Measurements from ENCODE around the gene ZKSCAN8.
A peak's percentile ranks its signal among the peaks of the same experiment; 100 is the strongest.
"Not testable (repeated sequence)": the region's sequence is repeated elsewhere in the genome, so short reads cannot be mapped to it uniquely, and the experiment has no call there.

The ZKSCAN8 gene

DNA sequence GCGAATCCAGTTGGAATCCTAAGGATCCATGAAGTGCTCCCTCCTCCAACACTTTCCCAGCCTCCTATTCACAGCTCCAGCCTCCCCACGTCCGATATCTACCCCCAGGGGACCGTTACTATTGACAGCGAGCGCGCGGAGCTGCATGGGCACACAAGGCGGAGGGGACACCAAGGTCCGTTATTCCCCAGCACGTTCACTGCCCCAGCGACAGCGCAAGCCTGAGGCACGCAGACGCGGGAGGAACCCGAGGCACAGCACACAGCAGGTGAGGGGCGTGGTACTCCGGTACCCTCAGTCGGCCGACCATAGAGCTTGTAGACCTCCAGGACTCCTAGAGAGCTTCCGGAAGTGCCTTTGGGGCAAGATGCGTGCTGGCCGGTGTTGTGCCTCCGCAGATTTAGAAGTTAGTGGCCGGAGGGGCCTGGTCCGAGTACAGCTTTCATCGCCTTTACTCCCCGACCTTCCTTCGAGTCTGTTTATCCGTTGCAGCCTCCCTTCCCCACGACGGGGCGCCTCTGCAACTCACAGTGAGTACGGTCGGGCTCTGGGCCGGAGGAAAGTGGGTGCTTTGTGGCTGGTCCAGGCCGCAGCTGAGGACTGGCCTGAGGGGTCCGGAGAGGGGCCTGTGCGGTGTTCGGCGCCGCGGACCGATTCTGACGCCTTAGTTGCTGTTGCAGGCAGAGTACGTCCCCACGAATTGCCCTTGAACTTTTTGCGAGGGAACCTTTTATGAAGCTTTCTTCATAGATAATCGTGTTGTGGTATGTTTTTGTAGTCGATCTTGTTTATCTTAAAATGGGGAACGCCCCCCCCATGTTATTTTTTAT lies at the start of gene ZKSCAN8:
Gene ZKSCAN8 (plus strand): TSS at position 384 of the 830 bp plus-strand sequence. CDS start 6,525 bp downstream, outside the sequence.
- no peak for DNase-seq (ENCODE audit: low read depth, low spot score)

DNA sequence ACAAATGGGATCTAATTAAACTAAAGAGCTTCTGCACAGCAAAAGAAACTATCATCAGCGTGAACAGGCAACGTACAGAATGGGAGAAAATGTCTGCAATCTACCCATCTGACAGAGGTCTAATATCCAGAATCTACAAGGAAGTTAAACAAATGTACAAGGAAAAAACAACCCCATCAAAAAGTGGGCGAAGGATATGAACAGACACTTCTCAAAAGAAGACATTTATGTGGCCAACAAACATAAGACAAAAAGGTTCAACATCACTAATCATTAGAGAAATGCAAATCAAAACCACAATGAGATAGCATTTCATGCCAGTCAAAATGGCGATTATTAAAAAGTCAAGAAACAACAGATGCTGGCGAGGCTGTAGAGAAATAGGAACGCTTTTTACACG lies 39.5 kb upstream of the ZKSCAN8 start:
- DNase-seq (ENCODE audit: low read depth, low spot score): not testable (repeated sequence)

DNA sequence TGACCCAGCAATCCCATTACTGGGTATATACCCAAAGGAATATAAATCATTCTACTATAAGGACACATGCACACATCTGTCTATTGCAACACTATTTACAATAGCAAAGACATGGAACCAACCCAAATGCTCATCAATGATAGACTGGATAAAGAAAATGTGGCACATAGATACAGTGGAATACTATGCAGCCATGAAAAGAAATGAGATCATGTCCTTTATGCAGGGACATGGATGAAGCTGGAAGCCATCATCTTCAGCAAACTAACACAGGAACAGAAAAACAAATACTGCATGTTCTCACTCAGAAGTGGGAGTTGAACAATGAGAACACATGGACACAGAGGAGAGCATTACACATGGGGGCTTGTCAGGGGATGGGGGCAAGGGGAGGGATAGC lies 39.0 kb upstream of the ZKSCAN8 start:
- not testable (repeated sequence) for DNase-seq (ENCODE audit: low read depth, low spot score)

DNA sequence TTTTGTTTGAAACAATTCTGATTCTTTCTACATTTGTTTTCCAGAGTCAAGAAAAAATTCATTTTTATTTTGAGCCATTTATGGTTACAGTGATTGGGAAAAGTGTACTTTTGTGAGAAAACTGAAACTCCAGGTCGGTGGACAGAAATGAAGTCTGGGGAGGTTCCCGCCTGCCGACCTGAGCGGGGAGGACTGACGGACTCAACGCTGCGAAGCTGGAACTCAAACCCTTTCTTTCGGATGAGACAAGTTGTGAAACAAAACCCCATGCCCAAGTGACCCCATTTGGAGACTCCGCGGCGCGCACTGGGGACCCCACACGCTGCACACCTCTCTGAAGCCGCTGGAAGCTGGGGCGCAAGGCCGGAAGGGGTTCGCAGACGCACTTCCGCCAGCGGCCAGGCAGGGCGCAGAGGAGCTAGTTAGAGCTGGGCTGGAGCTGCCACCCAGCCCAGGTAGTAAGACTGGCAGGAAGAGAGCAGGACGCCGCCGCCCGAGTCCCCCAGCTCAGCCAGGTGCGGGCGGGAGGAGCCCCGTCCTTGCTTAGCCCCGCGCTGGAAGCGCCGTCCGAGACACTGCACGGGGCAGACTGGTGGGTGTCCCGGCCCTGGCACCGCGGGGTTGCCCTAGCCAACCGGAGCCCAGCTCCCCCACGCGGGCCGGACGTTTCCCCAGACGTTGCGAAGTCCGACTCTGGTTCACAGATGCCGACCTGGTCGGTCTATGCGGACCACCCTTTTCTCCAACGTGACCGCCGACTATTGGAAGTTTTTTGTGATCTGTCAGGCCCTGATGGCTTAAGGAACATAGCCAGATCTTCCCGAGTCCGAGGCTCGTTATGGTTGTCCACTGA lies 37.1 kb upstream of the ZKSCAN8 start:
- DNase-seq (ENCODE audit: low read depth, low spot score): peak; percentile 43

DNA sequence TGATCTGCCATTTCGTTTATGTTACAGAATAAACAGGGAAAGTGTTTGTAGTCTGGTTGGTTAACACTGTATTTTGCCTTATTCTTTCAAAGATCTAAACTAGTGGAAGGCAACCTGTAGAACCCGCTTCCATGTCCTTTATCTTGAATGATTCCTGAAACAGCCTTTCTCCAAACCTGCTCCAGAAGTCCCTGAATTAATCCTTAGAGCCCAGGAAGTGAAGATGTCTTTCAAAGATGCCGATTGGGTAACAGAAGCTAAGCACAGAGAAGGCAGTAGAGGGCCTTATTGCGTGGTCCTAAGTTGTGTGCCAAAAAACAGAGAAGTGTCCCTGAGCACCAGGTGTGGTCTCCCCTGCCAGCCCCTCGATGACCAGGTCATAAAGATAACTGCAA lies 36.4 kb upstream of the ZKSCAN8 start:
- DNase-seq (ENCODE audit: low read depth, low spot score): no peak

DNA sequence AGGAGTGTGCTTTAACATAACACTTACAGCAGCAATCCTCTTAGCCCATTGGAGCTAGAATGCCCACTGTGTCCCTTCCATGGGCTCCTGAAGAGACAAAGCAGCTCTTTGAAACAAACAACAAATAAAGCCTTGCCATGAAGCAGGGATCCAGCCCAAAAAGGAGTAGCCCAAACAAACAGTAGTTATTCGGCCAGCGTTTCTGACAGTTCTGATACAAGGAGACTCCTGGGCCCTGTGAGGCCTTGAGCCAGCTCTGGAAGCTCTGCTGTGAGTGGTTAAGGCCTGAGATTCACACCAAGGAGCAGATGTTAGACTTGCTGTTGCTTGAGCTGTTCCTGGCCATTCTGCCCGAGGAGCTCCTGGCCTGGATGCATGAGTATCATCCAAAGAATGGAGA lies 34.2 kb upstream of the ZKSCAN8 start:
- DNase-seq (ENCODE audit: low read depth, low spot score): no peak

DNA sequence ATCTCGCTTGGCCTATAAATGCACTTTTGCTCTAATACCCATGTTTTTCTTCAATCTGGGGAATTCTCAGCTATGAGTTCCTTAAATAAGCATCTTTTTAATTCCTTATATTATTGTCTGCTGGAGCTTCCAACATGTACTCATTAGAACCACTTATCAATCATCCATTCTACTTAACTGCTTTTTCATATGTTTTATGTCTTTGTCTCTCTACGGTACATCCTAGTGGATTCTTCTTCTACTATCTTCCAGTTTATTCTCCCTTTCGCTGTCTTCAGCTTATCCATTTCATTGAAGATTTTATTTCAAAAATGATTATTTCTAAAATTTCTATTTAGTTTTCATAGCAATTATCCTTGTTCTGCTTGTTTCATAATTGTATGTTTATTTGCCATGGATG lies 29.7 kb upstream of the ZKSCAN8 start:
- no peak for DNase-seq (ENCODE audit: low read depth, low spot score)

DNA sequence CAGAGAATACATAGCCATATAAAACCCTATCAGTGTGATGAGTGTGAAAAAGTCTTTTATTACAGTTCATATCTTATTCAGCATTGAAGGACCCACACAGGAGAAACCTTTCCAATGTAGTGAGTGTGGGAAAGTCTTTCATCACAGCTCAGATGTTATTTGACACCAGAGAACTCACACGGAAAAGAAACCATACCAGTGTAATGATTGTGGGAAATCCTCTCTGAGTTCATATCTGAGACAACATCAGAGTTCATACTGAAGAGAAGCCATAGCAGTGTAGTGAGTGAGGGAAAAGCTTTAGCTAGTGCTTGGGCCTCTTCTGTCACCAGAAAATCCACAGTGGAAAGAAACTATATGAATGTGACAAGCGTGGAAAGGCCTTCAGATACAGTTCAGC lies 25.9 kb upstream of the ZKSCAN8 start:
- DNase-seq (ENCODE audit: low read depth, low spot score): no peak

DNA sequence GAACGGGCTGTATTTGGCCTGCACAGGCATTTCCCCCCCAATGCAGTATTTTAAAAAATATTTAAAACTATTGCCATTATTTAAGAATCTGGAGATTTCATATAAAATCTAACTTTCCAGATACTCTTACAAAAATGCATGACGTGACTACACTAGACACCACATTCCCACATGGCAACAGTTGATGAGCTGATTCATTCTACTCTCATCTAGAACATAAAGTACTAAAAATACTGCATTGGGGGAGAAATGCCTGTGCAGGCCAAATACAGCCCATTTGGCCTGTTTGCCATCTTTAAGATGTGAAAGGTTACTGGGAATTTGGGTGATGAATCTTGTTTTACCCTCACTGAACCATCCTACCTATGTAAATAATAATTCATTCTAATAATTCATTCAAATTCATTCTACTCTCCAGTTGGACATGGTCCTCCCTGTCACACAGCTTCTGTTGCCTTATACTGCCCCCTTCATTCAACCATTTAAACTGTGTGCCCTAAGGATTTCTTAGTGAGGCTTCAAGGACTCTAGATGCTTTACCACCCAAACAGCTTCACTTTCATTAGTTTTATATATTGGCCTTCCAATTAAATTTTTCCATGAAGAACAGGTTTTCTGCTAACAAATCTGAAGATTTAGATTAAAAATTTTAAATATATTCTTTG lies 24.2 kb upstream of the ZKSCAN8 start:
- DNase-seq (ENCODE audit: low read depth, low spot score): no peak

DNA sequence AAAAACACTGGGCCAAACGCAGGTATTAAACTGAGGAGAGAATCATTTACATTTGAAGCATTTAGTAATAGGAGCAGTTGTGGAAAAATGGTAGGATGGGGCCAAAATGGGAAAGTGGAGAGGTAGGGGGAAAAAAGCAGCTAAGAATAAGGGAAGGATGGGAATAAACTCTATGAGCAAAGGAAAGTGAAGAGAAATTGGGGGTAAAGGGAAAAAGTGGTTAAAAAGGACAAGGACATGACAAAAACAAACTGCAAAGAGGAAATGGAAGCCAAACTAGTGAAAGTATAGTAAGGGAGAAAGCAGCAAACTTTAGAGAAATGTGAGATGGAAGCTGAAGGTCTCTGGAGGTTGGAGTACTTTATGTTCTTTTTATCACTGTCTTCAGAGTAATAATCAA lies 23.5 kb upstream of the ZKSCAN8 start:
- DNase-seq (ENCODE audit: low read depth, low spot score): no peak

DNA sequence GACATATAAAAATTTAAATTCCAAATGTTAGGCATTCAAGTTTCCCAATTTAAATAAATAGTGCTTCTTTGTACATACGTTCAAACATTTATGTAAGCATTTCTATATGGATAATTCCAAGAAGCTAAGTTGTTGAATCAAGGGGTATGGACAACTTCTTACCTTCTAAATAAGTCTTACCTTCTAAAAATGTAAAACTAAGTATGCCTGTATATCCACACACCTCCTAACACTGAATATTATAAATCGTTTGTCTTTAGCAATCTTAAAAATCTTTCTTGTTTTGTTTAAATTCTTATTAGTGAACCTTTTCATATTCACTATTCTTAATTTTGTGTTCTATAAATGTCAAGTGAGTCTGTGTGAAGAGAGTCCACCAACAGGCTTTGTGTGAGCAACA lies 19.8 kb upstream of the ZKSCAN8 start:
- no peak for DNase-seq (ENCODE audit: low read depth, low spot score)

DNA sequence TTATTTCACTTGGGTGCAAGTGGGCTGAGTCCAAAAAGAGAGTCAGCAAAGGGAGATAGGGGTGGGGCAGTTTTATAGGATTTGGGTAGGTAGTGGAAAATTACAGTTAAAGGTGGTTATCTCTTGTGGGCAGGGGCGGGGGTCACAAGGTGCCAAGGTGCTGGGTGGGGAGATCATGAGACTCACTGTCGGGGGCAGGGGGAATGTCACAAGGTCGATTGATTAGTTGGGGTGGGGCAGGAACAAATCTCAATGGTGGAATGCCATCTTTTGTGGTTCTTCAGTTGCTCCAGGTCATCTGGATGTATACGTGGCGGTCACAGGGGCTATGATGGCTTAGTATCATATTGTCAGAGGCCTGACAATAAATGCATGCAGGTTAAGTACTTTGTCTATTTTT lies 19.4 kb upstream of the ZKSCAN8 start:
- not testable (repeated sequence) for DNase-seq (ENCODE audit: low read depth, low spot score)

DNA sequence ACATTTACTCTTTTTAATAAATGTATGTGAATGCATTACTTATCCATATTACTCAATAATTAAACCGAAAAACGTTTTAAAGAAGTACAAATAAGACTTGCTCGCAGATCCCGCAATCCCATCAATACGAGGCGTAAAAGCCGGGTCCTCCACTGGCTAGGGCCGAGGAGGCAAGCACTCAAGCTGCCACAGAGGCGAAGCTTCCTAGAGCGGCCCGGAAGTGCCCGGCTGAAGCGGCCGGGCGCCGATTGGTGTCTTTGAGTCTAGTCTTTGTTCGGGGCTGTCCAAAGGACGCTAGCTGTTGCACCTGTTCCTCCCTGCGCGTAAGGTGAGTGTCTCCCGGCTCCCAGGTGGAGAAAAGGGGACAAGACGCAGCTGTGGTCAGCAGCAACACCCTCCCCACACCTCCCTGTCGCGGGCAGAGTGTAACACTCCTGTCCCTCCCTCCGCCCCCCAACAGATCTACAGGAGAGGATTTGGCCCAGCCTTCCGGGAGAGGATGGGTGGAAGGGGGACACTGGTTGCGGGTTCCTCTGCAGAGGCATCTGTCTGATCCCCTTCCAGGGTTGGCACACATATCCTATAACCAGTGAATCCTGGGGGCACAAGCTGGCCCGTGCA lies 17.2 kb upstream of the ZKSCAN8 start, which contains the start of gene ZSCAN16:
Gene ZSCAN16 (plus strand): TSS at position 260 of the 621 bp plus-strand sequence. CDS start 835 bp downstream, outside the sequence.
- DNase-seq (ENCODE audit: low read depth, low spot score): no peak

DNA sequence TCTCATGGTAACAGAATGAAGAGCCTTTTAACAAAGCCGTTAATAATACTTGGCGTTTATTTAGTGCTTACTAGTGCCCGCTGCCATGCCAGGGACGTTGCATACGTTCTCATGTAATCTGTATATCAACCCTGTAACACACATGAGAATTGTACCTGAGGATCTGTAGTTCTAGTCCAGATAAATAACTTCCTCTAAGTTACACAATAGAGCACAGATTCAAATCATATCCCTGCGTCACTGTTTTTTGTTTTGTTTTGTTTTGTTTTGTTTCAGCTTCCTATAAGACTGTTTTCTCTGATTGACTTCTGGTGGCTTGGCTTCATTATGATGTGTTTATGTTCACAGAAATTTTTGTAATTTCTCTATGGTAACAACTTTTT lies 16.7 kb upstream of the ZKSCAN8 start:
- DNase-seq (ENCODE audit: low read depth, low spot score): no peak

DNA sequence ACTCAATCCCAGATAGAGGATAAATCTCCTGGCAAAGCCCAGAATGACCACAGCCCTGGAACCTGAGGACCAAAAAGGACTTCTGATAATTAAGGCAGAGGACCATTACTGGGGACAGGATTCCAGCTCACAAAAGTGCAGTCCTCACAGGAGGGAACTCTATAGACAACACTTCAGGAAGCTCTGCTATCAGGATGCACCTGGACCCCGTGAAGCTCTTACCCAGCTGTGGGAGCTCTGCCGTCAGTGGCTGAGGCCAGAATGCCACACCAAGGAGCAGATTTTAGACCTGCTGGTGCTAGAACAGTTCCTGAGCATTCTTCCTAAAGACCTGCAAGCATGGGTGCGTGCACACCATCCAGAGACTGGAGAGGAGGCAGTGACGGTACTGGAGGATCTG lies 16.3 kb upstream of the ZKSCAN8 start:
- no peak for DNase-seq (ENCODE audit: low read depth, low spot score)

DNA sequence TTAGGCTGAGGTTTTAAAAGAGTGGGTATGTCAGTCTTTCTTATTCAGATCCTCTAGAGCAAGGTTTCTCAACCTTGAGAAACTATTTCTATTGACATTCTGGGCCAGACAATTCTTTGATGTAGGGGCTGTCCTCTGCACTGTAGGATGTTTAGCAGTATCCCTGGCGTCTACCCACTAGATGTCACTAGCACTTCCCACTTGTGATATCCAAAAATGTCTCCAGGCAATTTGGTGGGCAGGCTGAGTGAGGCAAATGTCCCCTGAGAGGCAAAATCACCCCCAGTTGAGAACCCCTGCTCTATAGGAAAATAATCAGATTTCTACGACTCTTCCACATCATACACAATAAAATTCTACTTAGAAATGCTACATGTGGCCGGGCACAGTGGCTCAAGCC lies 7.7 kb upstream of the ZKSCAN8 start:
- DNase-seq (ENCODE audit: low read depth, low spot score): no peak

DNA sequence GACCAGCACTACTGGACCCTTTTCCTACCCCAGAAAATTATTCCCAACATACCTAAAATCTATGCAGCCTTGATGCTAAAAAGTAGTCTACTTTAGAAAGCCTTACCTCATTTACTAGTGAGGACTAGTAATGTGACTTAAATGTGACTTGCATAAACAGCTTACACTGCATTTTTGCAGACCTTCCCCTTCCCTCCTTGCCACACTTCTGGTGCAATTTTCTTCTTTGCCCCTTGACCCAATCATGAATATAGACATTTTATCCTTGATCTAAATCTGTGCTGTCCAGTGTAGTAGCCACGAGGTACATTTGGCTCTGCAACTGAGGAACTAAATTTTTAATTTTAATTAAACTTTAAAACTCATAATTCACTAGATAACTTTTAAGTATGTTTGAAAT lies 7.0 kb upstream of the ZKSCAN8 start:
- no peak for DNase-seq (ENCODE audit: low read depth, low spot score)

DNA sequence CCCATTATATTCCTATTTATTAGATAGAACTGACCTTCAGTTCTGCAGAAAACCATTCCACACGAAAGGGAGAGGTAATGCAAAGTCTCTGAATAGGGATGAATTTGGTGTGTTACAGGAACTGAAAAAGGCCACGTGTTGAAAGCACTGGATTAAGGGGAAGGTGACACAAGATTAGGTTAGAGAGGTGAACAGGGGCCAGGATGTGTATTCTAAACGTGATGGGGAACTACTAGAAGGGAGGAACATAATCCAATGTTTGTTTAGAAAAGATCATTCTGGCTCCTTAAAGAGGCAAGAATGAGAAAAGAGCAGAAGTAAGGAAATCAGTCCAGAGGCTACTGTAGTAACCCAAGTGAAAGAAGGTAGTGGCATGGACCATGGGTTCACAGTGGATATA lies 6.3 kb upstream of the ZKSCAN8 start:
- DNase-seq (ENCODE audit: low read depth, low spot score): no peak

DNA sequence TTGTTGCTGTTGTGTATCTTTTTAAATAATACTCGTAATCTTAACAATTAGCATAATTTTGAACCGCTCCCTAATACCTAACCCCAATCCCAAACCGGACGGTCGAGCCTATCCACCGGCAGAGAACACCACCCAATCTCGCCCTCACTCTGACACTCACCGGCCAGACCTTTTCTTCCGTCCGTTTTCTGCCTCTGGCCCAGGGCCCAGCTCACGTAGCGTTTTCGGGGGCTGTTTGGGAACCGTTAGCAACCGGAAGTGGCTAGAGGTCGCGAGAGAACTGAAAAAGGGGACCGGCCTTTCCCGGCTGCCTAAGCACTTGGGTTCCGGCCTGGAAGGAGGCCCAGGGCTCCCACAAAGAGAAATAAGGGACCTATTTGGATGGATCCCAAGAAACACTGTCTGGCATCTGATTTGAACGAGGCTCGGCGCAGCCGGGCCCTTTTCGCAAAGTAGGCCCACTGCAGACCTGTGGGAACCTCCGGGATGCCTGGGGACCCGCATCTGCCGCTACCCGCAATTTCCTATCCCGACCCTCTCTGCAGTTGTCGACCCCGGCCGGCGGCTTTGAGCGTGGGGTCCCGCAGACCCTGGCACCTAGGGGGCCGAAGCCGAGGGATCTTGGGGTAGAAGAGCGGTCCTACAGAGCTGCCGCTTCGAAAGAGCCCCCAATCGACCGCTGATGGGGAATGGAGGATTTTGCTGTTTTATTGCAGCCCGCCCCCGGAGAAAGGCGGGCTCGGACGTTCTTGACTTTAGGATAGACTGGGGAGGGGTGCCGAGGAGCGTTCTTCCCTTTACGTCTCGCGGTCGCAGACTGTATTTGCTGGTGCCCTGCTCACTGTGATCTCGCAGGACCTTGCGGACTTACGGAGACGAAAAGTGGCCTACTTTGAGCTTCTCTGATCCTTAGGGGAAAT lies 4.8 kb upstream of the ZKSCAN8 start:
- peak; percentile 86 for DNase-seq (ENCODE audit: low read depth, low spot score)

DNA sequence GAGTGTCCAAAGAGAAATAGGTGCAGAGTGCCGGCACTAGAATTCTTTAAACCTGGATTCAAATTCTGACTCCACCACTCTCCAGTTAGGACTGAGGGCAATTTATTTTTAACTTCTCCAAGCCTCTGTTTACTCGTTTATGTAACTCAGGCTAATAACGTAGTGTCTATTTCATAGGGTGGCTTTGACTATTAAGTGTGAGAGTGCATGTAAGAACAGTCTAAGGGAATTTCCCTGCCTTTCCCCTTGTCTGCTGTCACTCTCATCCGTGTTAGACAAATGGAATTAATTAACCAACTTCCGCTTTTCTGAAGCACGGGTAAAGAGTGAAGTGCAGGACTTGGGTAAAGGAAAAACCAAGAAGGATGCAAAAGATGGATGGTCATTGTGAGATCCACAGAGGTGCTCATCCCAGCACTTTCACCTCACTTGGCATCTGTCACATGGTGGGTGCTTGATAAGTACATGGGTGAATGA lies 4.1 kb upstream of the ZKSCAN8 start:
- no peak for DNase-seq (ENCODE audit: low read depth, low spot score)

Data from smooth muscle cell of the brain vasculature (primary cell).